HG03139 (cell line): ENCODE data around the gene SLC5A11.
"Not testable (repeated sequence)": the region's sequence is repeated elsewhere in the genome, so short reads cannot be mapped to it uniquely, and the experiment has no call there.

ENCODE experiments used
- ATAC-seq: cut with Tn5 transposase; IDR thresholded peaks from one replicate; pipeline ENCODE4 v1.9.1; 2021; ENCODE audit not compliant: unreplicated experiment

Gene SLC5A11, protein sequence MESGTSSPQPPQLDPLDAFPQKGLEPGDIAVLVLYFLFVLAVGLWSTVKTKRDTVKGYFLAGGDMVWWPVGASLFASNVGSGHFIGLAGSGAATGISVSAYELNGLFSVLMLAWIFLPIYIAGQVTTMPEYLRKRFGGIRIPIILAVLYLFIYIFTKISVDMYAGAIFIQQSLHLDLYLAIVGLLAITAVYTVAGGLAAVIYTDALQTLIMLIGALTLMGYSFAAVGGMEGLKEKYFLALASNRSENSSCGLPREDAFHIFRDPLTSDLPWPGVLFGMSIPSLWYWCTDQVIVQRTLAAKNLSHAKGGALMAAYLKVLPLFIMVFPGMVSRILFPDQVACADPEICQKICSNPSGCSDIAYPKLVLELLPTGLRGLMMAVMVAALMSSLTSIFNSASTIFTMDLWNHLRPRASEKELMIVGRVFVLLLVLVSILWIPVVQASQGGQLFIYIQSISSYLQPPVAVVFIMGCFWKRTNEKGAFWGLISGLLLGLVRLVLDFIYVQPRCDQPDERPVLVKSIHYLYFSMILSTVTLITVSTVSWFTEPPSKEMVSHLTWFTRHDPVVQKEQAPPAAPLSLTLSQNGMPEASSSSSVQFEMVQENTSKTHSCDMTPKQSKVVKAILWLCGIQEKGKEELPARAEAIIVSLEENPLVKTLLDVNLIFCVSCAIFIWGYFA

DNA sequence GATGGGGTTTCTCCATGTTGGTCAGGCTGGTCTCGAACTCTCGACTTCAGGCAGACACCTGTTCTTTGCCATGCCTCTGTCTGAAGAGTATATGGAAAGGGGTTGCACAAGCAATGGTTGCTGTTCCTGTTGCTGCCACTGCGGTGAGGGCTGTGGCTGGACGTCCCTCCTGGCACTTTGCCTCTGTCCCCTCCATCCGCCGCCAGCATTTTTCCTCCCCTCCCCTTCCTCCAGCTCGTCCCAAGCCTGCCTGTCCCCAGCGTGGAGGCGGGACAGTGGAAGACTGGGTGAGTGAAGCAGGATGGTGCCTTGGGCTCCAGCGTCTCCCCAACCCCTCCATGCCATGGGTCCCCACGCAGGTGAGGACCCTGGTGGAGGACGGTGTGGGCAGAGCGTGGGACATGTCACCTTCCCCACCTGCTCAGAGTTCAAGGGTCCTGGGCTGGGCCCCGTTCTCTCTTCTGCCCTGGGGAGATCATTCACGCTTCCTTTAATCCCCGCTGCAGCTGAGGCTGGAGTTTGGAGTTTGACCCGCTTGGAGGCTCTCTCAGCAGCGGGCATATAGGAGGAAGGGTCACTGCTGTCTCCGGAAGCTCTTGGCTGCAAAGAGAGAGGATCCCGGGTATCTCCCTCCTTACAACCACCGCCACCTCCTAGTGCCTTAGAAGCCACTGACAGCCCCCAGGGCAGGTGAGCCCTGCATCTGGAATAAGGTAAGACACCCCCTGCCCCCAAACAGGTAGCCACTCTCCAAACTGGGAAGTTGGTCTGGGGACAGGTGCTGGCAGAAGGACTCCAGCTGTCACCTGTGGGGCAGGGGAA, at the start of gene SLC5A11:
TSS of gene SLC5A11 (plus strand) at position 238 of the 822 bp plus-strand sequence. CDS start 12,681 bp downstream, outside the sequence.
- ATAC-seq = no peak

DNA sequence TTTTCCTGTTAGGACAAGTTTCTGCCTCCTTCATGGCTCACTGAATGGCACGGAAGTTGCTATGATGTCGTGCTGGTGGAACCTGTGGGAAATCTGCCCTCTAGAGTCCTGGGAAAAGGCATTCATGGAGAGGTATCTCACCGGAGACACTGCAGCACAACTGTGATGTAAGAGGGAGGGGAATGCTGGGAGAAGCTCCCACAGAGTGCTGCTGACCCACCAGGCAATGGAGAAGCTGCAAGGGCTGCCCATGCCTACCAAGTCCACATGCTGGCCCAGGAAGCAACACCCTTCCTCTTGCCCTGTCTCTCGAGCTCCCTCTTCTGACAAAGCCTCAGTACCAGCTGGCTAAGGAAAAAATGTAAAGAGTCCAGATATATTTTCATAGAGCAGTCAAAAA, 45.2 kb upstream of the SLC5A11 start:
- ATAC-seq = no peak

GRCh38 chr16:24801761-24802302, 43.9 kb upstream of the SLC5A11 start:
- ATAC-seq = no peak

DNA sequence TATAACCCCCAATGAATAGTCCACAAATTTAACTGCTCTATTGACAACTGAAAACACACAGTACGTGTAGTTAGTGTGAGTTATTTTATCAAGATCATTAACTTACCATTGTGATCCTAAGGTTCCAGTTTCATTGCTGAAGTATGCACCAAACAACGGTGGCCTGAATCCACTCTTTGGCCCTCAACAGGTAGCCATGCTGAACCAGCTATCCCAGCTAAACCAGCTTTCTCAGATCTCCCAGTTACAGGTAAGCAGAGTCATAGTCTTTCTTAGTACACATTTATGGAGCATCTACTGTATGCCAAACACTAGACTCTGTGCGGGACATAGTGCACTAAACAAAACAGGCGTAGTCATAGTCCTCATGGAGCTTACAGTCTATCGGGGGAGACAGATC, 40.3 kb upstream of the SLC5A11 start:
- no peak for ATAC-seq

- ATAC-seq = no peak
These were observed 38.5 kb upstream of the SLC5A11 start for GRCh38 chr16:24807301-24807700.

DNA sequence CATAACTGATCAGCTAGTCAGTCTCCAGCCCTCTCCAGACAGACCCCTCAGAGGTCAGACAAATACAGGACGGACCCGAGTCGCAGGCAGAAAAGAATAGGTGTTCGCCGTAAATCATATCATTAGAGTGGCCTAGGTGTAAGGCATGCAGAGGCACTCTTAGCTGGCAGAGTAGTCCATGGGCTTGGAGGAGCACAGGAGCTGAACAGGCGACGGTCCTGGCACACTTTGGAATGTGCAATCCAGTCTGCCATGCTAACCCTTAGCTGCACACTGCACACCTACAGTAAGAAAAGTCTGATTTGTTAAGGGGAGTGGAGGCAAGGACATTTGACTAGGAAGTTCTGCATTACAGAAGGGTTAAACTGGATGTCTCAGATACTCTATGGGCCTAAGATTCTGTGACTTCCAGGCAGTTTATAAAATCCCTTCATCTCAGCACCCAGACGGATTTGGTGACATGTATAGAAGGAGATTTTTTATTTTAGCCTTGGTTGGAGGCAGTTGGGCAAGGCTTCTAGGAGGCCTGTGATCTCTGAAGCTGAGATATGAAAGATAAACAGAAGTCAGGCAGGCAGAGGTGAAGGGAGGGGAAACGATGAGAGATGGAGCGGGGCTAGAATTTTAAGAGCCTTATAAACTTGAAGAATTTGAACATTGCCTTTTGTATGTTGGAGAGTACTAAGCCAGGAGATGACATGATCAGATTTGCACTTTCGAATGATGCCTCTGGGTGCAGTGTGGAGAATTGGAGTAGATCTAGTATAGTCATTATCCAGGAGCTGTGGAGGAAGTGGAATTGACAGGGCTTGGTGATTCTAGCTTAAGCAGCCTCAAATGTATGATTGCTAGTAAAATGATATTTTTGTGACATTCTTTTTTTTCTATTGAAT, 34.6 kb upstream of the SLC5A11 start:
- ATAC-seq = no peak

DNA sequence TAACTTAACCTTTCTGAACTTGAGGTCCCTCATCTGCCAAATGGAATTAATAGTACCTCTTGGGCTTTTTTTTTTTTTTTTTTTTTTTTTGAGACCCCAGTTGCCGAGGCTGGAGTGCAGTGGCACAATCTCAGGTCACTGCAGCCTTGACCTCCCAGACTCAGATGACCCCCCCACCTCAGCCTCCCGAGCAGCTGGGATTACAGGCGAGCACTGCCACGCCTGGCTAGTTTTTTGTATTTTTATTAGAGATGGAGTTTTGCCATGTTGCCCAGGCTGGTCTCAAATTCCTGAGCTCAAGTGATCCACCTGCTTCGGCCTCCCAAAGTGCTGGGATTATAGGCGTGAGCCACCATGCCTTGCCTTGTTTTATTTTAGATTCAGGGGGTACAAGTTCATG, 33.0 kb upstream of the SLC5A11 start:
- not testable (repeated sequence) for ATAC-seq

DNA sequence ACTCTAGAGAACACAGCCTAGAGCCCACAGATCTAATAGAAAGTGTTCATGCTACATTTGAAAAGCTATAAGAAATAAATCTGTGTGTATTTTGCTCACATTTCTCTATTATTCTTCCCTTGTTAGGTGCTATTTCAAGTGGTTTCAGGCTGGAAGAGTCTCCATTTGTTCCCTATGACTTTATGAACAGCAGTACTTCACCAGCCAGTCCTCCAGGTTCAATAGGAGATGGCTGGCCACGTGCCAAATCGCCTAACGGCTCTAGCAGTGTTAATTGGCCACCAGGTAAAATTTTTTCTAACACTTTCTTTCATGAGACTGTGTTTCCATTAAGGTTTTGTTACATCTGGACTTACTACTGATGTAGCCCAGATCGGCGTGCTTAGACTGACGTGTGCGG, 30.7 kb upstream of the SLC5A11 start:
- ATAC-seq = no peak

DNA sequence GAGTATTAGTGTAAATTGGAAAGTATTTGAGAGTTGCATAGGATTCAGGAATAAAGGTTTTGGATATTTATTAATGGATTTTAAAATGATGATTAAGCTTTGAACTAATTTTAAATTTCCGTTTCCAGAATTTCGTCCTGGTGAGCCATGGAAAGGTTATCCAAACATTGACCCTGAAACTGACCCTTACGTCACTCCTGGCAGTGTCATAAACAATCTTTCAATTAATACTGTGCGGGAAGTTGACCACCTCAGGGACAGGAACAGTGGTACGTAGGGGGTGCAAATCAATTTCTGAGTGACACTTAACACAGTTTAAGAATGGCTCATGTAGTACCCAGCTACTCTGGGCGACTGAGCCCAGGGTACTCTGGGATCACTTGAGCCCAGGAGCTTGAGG, 29.1 kb upstream of the SLC5A11 start:
- ATAC-seq = no peak

GRCh38 chr16:24819462-24820040, 26.2 kb upstream of the SLC5A11 start:
- no peak for ATAC-seq

- ATAC-seq = no peak
These were observed 25.2 kb upstream of the SLC5A11 start for GRCh38 chr16:24820522-24820921.

DNA sequence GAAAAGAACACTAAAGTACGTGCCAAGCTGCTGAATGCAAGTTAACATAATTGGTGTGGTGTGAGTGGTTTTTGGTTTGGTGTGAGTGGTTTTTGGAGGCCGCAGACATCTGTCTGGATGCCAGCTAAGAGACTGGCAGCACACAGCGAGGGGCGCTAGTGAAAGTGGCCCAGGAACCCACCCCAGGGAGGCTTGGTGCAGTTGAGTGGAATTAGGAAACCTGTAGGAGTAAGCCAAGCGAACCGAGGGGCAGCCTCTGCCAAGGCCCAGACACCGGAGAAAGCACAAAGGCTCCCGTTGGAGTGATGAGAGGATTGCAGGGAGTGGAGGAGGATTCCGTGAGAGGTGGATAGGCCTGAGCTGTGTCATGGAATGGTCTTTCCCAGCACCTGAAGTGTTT, 24.6 kb upstream of the SLC5A11 start:
- ATAC-seq = no peak

DNA sequence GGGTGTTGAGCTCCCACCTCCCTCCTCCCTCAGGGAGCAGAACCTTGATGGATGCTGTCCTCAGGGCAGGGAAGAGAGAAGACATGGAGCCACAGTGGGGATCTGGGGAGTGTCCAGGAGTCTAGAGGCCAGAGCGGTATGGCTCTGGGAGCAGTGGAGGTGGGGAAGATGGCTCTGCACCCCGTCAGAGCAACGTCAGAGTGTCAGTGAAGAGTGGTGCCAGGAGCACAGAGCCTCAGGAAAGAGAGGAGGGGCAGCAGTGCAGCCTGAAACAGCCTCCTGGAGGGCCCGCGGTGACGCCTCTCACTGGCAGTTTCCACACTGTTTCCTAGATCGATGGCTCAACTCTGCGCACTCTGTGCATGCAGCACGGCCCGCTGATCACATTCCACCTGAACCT, 23.2 kb upstream of the SLC5A11 start:
- no peak for ATAC-seq

- ATAC-seq = no peak
These were observed 22.8 kb upstream of the SLC5A11 start for GRCh38 chr16:24822974-24823373.

- no peak for ATAC-seq
These were observed 20.1 kb upstream of the SLC5A11 start for GRCh38 chr16:24825696-24826095.

- ATAC-seq = no peak
These were observed 19.6 kb upstream of the SLC5A11 start for GRCh38 chr16:24826096-24826690.

- ATAC-seq = no peak
These were observed 18.8 kb upstream of the SLC5A11 start for GRCh38 chr16:24826817-24827566.

DNA sequence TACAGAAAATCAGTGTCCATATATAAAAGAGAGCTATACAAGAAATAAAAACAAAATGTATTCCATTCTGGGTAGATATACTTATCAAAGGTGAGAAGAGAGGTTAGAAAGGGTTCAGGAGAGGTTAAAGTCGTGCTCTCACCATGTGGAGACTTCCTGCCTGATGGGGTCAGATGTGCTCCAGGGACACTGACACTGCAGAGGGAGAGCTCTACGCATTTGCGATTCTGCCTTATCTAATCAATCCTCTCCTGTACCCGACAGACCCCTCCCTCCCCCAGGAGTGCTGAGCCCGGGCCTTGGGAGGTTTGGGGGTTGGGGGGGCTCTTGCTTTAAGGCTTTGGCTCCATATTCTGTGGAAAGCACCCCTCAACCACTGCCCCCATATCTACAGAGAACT, 16.6 kb upstream of the SLC5A11 start:
- no peak for ATAC-seq

- no peak for ATAC-seq
These were observed 12.4 kb upstream of the SLC5A11 start for GRCh38 chr16:24833352-24833751.
